AG09309 (cell line): ENCODE data around the gene EXT2.

Experiments
- DNase-seq: peaks from one replicate; pipeline ENCODE4 v3.0.0-alpha.2; 2010; ENCODE audit warnings: low read depth
- H3K4me3 ChIP-seq: 2 replicates; pipeline ENCODE4 v1.5.1; 2011; ENCODE audit warnings: mild to moderate bottlenecking, low read depth, low read length, moderate library complexity; ENCODE audit not compliant: control insufficient read depth
- TF ChIP-seq, protein P1 (sequence below): IDR thresholded peaks from 2 replicates; pipeline ENCODE4 v1.5.1; 2011; ENCODE audit warnings: mild to moderate bottlenecking, low read depth, low read length, inconsistent platforms; ENCODE audit not compliant: insufficient read depth, control insufficient read depth; ENCODE audit errors: missing control alignments

The EXT2 gene

DNA sequence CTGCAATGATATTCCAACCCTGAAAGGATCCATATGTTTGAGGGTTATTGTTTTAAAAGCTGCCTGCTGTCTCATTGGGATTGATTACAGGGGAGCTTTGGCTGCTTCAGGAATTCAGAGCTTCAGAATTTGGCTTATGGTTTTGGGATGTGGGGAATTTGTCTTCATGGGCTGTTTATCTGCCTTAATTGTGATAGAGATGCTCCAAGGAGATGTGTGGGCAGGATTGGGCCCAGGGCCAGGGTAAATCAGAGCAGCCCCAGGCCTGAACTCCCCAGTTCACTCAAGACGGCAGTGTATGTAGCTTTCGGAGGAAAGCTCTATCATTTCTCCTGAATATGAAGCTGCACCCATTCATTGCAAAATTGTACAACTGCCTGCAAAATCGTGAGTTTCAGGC, 126.0 kb downstream of the EXT2 start:
- TF ChIP-seq, protein P1, sequence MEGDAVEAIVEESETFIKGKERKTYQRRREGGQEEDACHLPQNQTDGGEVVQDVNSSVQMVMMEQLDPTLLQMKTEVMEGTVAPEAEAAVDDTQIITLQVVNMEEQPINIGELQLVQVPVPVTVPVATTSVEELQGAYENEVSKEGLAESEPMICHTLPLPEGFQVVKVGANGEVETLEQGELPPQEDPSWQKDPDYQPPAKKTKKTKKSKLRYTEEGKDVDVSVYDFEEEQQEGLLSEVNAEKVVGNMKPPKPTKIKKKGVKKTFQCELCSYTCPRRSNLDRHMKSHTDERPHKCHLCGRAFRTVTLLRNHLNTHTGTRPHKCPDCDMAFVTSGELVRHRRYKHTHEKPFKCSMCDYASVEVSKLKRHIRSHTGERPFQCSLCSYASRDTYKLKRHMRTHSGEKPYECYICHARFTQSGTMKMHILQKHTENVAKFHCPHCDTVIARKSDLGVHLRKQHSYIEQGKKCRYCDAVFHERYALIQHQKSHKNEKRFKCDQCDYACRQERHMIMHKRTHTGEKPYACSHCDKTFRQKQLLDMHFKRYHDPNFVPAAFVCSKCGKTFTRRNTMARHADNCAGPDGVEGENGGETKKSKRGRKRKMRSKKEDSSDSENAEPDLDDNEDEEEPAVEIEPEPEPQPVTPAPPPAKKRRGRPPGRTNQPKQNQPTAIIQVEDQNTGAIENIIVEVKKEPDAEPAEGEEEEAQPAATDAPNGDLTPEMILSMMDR: no peak
- DNase-seq: no peak

GRCh38 chr11:44221992-44222391, 126.5 kb downstream of the EXT2 start:
- TF ChIP-seq, protein P1: no peak
- no peak for DNase-seq
- H3K4me3 ChIP-seq: no peak overlapping the region

More for the DNA sequence above, 126.0 kb downstream of the EXT2 start:
- H3K4me3 ChIP-seq: no peak overlapping the region

GRCh38 chr11:44223238-44223637, 127.8 kb downstream of the EXT2 start:
- TF ChIP-seq, protein P1: no peak
- no peak for DNase-seq
- H3K4me3 ChIP-seq: no peak overlapping the region

DNA sequence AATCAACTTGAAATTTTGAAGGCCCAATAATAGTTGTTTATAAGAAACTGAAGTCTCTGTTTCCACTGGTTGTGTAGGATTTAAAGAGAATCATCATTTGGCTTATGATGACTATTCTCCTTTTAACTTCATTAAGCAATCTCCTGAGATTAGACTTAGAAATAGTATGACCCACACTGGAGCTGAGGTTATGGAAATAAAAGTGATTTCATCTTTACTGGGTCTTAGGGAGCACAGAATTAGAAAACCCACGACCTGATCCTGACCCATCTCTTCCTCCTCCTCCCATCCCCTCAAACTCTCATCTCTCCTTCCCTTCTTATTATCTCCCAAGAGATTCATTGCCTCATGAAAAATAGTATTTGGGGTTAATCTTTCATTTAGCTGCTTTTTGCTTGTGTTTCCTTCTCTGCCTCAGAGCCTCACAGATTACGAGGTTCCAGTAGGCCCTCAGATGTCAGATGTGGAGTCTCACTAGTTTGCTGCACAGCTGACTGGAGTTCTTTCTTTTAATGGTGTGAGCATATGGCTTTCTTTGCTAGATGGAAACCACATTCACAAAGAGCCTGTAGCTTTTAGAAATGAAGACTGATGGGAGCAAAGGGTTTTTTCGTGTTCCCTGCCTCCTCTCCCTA, 129.5 kb downstream of the EXT2 start:
- DNase-seq: no peak
- TF ChIP-seq, protein P1: no peak
- no peak overlapping the region for H3K4me3 ChIP-seq

DNA sequence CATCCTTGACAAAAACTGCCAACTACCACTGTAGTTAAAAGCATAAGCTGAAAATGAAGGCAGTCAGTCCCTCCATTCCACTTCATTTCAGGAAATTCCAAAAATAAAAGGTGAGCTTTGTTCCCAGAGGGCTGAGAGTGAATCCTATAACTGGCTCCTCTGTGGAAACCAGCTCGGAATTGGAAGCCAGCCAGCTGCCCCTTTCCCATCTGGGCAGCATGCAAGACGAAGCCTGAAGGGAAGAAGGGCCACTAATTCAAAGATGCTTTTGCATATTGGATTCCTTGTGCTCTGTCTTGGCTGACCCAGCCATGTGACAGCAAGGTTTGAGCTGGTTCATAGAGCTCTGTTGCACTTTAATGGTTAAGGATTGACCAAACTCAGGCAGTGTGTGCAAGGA, 131.0 kb downstream of the EXT2 start:
- no peak overlapping the region for H3K4me3 ChIP-seq
- TF ChIP-seq, protein P1: no peak
- no peak for DNase-seq

GRCh38 chr11:44226945-44227344, 131.5 kb downstream of the EXT2 start:
- TF ChIP-seq, protein P1: no peak
- no peak overlapping the region for H3K4me3 ChIP-seq
- DNase-seq: no peak
